Stimulated activated CD8-positive, alpha-beta memory T cell treated with anti-CD3 and anti-CD28 coated beads, Interleukin-7, amount 100 ng/mL, for 48 hours (primary cell): Measurements from ENCODE around the gene CBY1.
"Not testable (repeated sequence)": the region's sequence is repeated elsewhere in the genome, so short reads cannot be mapped to it uniquely, and the experiment has no call there.

Source experiments
- DNase-seq, 2 donors: peaks; one replicate each; pipeline ENCODE4 v3.0.0-alpha.2; 2020; ENCODE audit warnings: low read depth in 1 of 2; ENCODE audit errors: extremely low read depth in 1 of 2

CBY1 gene

GRCh38 chr22:38656256-38657044, at the start of gene CBY1, which contains the start of gene FAM227A:
TSS of gene CBY1 (plus strand) at chr22:38656638. CDS start at chr22:38668055, 11,417 bp downstream.
TSS of gene FAM227A (minus strand) at chr22:38656392. CDS start at chr22:38650168, 6,224 bp downstream.
- DNase-seq: peak; percentile 77

GRCh38 chr22:38607680-38608079, 48.8 kb upstream of the CBY1 start:
- DNase-seq: no peak

DNA sequence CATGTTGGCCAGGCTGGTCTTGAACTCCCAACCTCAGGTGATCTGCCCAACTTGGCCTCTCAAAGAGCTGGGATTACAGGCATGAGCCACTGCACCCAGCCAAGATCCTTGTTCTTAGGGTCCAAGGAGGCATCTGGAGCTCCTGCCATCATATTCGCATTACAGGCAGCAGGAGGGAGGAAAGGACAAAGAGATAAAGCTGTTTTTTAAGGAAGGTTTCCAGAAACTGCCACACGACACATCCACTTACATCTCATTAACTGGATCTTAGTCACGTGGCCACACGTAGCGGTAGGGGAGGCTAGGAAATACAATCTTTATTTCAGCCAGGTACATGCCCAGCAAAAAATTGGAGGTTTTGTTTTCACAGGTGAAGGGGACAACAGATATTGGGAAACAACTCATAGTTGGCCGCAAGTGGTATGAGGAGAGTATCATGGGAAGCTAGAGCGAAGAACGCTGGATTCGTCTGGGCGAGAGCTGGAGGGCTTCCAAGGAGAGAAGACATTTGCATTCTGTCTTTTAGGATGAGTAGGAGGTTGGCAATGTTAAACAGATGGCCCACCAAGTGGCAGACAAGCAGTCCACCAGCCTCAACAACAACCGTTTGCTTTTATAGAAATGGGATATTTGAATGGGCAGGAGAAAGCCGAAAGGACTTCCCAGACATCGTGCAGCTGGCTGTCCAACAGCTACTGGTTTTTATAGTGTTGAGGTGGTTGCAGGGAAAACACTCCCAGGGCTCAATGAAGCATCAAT, 47.3 kb upstream of the CBY1 start:
- no peak for DNase-seq

DNA sequence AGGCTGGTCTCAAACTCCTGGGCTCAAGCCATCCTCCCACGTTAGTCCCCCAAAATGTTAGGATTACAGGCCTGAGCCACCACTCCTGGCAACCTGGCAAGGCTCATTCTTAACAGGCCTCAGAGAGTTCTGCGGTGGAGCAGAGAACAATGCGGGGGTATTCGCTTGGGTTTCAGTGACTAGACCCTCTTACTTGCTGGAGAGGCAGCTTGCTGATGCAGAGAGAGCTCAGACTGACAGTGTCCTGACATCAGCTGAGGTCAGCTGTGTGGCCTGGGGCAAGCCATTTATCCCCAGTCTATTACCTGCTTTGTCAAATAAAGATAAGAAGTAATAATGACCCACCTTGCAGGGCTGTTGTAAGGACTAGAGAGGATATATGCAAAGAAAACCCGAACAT, 46.2 kb upstream of the CBY1 start:
- DNase-seq: no peak

GRCh38 chr22:38611559-38611958, 44.9 kb upstream of the CBY1 start:
- no peak for DNase-seq

GRCh38 chr22:38612217-38613006, 44.0 kb upstream of the CBY1 start:
- no peak for DNase-seq

DNA sequence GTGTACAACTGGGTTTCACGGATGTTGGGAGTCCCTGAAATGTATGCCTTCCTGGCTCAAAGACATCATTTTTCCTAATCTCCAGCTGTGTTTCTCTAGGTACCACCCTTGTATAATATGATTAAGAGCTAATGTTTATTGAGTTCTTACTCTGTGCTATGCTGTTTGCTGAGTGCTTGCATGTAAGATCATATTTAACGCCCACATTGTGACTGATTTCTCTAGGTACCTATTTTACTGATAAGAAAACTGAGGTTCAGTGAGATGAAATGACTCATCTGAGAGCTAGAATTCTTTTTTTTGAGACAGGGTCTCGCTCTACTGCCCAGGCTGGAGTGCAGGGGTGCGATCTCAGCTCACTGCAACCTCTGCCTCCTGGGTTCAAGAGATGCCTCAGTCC, 42.9 kb upstream of the CBY1 start:
- DNase-seq: no peak

GRCh38 chr22:38614332-38615063, 41.9 kb upstream of the CBY1 start:
- DNase-seq: no peak

DNA sequence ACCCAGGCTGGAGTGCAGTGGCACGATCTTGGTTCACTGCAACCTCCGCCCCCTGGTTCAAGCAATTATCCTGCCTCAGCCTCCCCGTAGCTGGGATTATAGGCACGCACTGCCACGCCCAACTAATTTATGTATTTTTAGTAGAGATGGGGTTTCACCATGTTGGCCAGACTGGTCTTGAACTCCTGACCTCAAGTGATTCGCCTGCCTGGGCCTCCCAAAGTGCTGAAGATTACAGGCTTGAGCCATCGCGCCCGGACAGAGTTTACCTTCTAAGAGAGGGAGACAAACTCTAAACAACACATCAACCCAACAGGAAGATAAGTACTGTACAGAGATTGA, 41.4 kb upstream of the CBY1 start:
- not testable (repeated sequence) for DNase-seq

DNA sequence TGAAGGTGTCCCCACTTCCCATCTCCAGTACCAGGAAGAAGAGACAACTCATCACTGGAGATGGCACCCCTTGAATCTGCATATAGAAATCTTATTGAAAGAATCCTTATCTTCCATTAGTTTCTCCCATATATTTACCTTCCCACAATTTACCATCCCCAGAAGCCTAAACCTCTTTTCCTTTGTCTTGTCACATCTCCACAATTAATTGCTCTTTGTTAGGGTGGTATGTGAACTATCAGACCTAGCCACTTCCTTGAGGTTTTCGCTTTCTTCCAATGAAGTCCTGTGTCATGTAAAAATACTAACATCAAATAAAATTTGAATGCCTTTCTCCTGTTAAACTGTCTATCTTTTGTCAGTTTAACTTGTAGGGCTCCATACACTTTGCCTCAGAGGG, 38.2 kb upstream of the CBY1 start:
- no peak for DNase-seq

GRCh38 chr22:38618682-38619081, 37.8 kb upstream of the CBY1 start:
- DNase-seq: no peak

- DNase-seq: no peak
Measured at GRCh38 chr22:38623351-38623750, 33.1 kb upstream of the CBY1 start.

GRCh38 chr22:38628444-38628843, 28.0 kb upstream of the CBY1 start:
- no peak for DNase-seq

DNA sequence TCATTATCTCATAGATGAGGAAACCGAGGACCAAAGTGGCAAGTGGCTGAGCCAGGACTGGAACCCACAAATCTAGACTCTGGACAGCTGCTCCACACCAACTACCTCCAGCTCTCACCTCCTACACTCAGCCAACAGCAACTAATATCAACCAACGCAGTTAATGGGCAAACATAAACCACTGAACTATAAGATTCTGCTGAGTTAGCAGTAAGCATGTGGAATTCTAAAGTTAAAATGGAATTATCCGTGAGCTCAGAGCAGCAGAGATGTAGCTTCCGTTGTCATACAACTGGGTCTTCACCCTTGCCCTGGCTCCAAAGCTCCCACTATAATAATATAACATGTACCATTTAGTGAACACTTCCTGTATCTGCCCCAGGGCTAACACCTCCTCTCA, 27.3 kb upstream of the CBY1 start:
- DNase-seq: no peak

DNA sequence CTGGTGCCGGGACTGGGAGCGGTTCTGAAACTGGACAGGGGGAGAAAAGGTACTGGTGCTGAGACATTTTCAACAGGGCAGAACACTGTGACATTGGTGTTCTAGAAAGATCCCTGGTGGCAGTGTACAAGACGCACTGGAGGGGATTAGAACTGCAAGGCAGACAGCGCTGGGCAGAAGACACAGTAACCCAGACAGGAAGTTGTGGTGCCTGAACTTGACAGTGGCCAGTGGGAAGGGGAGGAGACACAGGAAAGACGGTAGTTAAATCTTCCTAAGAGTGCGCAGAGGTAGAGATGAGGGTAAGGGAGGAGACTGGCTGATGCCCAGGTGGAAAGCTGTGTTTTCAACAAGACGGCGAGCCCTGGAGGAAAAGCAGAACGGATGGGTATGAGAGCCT, 24.7 kb upstream of the CBY1 start:
- no peak for DNase-seq

- DNase-seq: no peak
Measured at GRCh38 chr22:38632528-38632927, 23.9 kb upstream of the CBY1 start.

DNA sequence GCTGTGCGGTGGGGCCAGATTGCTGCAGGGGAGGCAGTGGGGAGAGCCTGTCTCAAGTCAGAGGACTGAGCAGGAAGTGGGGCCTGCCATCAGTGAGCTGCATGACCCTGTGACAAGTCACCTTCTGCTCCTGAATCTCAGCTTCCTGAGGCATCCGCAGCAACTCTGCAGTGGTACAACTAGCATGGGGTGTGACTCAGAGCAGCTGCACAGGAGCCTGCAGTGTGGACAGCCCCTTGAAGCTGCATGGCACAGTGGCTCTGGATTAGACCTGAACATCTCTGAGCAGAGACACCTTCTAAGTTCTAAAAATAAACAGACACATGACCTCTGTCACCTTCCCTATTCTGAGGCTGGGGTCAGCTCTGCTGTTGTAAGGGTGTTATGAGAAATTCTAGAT, 18.2 kb upstream of the CBY1 start:
- no peak for DNase-seq

DNA sequence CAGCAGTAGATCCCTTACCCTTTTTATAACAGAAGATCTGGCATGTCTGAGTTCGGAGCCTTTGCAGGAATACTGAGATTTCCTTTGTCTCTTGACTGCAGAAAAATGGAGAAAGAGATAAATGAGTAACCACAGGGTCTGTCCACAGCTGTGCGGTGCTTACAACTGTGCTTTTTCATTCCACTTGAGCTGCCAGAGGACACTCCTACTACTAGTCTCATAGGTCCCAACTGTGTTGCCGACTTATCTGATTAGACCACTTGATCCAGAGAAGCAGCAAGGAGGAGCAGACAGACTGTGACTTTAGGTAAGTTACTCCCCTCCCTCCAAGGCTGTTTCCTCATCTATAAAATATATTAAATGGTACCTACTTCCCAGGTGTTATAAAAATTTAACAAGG, 17.7 kb upstream of the CBY1 start:
- DNase-seq: no peak

- DNase-seq: no peak
Measured at GRCh38 chr22:38641476-38642040, 14.9 kb upstream of the CBY1 start.

DNA sequence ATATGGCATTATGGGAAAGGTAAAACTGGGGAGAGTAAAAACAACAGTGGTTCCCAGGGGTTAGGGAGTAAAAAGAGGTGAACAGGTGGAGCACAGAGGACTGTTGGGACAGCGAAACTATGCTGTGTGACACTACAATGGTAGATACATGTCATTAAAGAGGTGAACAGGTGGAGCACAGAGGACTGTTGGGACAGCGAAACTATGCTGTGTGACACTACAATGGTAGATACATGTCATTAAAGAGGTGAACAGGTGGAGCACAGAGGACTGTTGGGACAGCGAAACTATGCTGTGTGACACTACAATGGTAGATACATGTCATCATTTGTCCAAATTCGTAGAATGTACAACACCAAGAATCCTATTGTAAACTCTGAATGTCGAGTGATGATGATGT, 12.2 kb upstream of the CBY1 start:
- DNase-seq: not testable (repeated sequence)

- DNase-seq: no peak
Measured at GRCh38 chr22:38645430-38645829, 11.0 kb upstream of the CBY1 start.
